Stomach (tissue), 9 donors: ENCODE data around the gene KCNMB4. TPM values are rescaled to one million over a fixed set of nuclear protein-coding genes. Genes with fewer than 3 reads are reported as not detected.
"Not testable (repeated sequence)": the region's sequence is repeated elsewhere in the genome, so short reads cannot be mapped to it uniquely, and the experiment has no call there.

Experiments used
- DNase-seq, 2 donors: peaks; one replicate each; pipeline versions ENCODE4 v3.0.0 to v3.0.0-alpha.2; 2013 to 2019
- H3K27ac ChIP-seq, 5 donors: fragments of 200-600 bp in 4 of 5; sonication (generic) in 4 of 5; one replicate each; pipeline ENCODE4 v1.5.1; 2013 to 2019; ENCODE audit warnings: mild to moderate bottlenecking in 1 of 5, moderate library complexity in 1 of 5
- H3K27me3 ChIP-seq, 3 donors: fragments of 200-600 bp; sonication (generic); one replicate each; pipeline ENCODE4 v1.5.1; 2017 to 2019; ENCODE audit warnings: mixed run types in 1 of 3
- H3K36me3 ChIP-seq, 4 donors: fragments of 200-600 bp; sonication (generic); 1 replicate in 3 of 4; 2 replicates in 1 of 4; pipeline ENCODE4 v1.5.1; 2016 to 2019
- H3K4me1 ChIP-seq, 4 donors: fragments of 200-600 bp; sonication (generic); one replicate each; pipeline ENCODE4 v1.5.1; 2016 to 2019
- H3K4me3 ChIP-seq, 4 donors: fragments of 200-600 bp; sonication (generic) in 3 of 4; one replicate each; pipeline ENCODE4 v1.5.1; 2016 to 2019; ENCODE audit warnings: mild to moderate bottlenecking in 1 of 4
- H3K9me3 ChIP-seq, 4 donors: fragments of 200-600 bp; sonication (generic); one replicate each; pipeline ENCODE4 v1.5.1; 2016 to 2019
- CTCF ChIP-seq, 7 experiments: fragments of 450-650 bp in 4 of 7; fragments of 200-600 bp in 3 of 7; sonication (generic) in 3 of 7; IDR thresholded peaks; one replicate each; pipeline ENCODE4 v1.5.1; 2016 to 2019; ENCODE audit warnings: antibody characterized with exemption in 7 of 7, control low read depth in 2 of 7, mild to moderate bottlenecking in 1 of 7
- EP300 ChIP-seq: sonication (generic); formaldehyde crosslinking; IDR thresholded peaks from one replicate; pipeline ENCODE4 v1.6.1; 2017; ENCODE audit warnings: antibody characterized with exemption
- POLR2A ChIP-seq, 4 donors: fragments of 450-650 bp; IDR thresholded peaks; one replicate each; pipeline ENCODE4 v1.6.1; 2016; ENCODE audit warnings: antibody characterized with exemption in 4 of 4, control low read depth in 2 of 4, mild to moderate bottlenecking in 1 of 4, moderate library complexity in 1 of 4
- POLR2AphosphoS5 ChIP-seq, 3 donors: sonication (generic); formaldehyde crosslinking; IDR thresholded peaks; one replicate each; pipeline ENCODE4 v1.6.1; 2016; ENCODE audit warnings: antibody characterized with exemption in 3 of 3
- WGBS, 5 donors: extraction: QIAGEN DNeasy Blood & Tissue Kit in 3 of 5; methylation state at CpG; one replicate each; pipeline versions ENCODE4 v1.1.5 to v1.1.7; 2013 to 2018; 5-methylcytosine and 5-hydroxymethylcytosine counted together
- intact Hi-C: fragments of 100-400 bp; cut with DNase I; formaldehyde crosslinking; loops from one replicate; pipeline ENCODE4 v1.15.1; 2023; ENCODE audit warnings: low total_unique reads
- polyA plus RNA-seq, 3 donors: library from polyadenylated mRNA; stranded (reverse); fragments of 200-250 nt; gene quantifications; one replicate each; pipeline ENCODE4 v1.2.3, GENCODE V29; 2013
- total RNA-seq, 5 donors: library from RNA; depleted of rRNA; stranded (reverse); fragments of >200 nt; gene quantifications; one replicate each; pipeline versions ENCODE4 v1.1.0 to v1.2.3, GENCODE V29; 2014 to 2016
- donor health status: healthy with polysubstance abuse.
- donor health status: Bipolar disorder and iron deficiency.
- donor health status: healthy.

KCNMB4 gene
- total and polyA plus RNA-seq, 8 donors, result under 0.01 to 6.2 (median 2.0) TPM; not detected in 2

- no peaks in the 10 kb centered on the region for H3K4me1 ChIP-seq
- no peaks in the 10 kb centered on the region for H3K27me3 ChIP-seq
- intact Hi-C loops, result no loop called here
- WGBS, 5 donors, result 26 to 62% (median 50%) methylated on average over 1 of the region's 1 CpG
- peaks cover 0 to 10% (median 4%) of the 10 kb centered on the region in 4 donors for H3K9me3 ChIP-seq
- no peak overlapping the region for H3K27ac ChIP-seq
- no peak for DNase-seq
- TF ChIP-seq POLR2A (IDR thresholded peaks at IDR 0.05) (no peak), EP300 (no peak)
- H3K36me3 ChIP-seq, result no peaks in the 10 kb centered on the region
- H3K4me3 ChIP-seq, result no peak overlapping the region
Observed at GRCh38 chr12:70379846-70380245, 13.8 kb downstream of the KCNMB4 start.

- intact Hi-C loops, result no loop called here
- no peak for DNase-seq
- Histone ChIP-seq H3K9me3 (peaks cover 0 to 8% (median 3%) of the 10 kb centered on the region in 4 donors), H3K4me3 (no peak overlapping the region), H3K27me3 (no peaks in the 10 kb centered on the region), H3K4me1 (no peaks in the 10 kb centered on the region), H3K36me3 (no peaks in the 10 kb centered on the region), H3K27ac (no peak overlapping the region)
- no peak for TF ChIP-seq CTCF (IDR thresholded peaks at IDR 0.05)
- TF ChIP-seq POLR2A (IDR thresholded peaks at IDR 0.05), result no peak
- no peak for TF ChIP-seq POLR2AphosphoS5 (IDR thresholded peaks at IDR 0.05)
- no peak for TF ChIP-seq EP300
- WGBS, 5 donors, result 86 to 94% (median 91%) methylated on average over 4 of the region's 4 CpGs
Observed at GRCh38 chr12:70383484-70383883, 17.4 kb downstream of the KCNMB4 start.

GRCh38 chr12:70383886-70384285 lies 17.8 kb downstream of the KCNMB4 start:
- WGBS, 5 donors, result 69 to 83% (median 78%) methylated on average over 3 of the region's 3 CpGs
- DNase-seq, result no peak
- Histone ChIP-seq H3K27me3 (no peaks in the 10 kb centered on the region), H3K36me3 (no peaks in the 10 kb centered on the region), H3K27ac (no peak overlapping the region), H3K4me1 (no peaks in the 10 kb centered on the region), H3K9me3 (peaks cover 0 to 4% (median 1%) of the 10 kb centered on the region in 4 donors), H3K4me3 (no peak overlapping the region)
- intact Hi-C loops, result no loop called here
- TF ChIP-seq EP300 (no peak), CTCF (IDR thresholded peaks at IDR 0.05) (no peak), POLR2A (IDR thresholded peaks at IDR 0.05) (no peak), POLR2AphosphoS5 (IDR thresholded peaks at IDR 0.05) (no peak)

GRCh38 chr12:70386771-70387170 lies 20.7 kb downstream of the KCNMB4 start:
- 70 to 79% (median 78%) methylated on average over 1 of the region's 1 CpG for WGBS, 5 donors
- H3K36me3 ChIP-seq, result no peaks in the 10 kb centered on the region
- no peak for DNase-seq
- no peaks in the 10 kb centered on the region for H3K27me3 ChIP-seq
- intact Hi-C loops, result no loop called here
- H3K4me1 ChIP-seq, result no peaks in the 10 kb centered on the region
- no peak overlapping the region for H3K27ac ChIP-seq
- no peak overlapping the region for H3K4me3 ChIP-seq
- no peak for TF ChIP-seq POLR2AphosphoS5 (IDR thresholded peaks at IDR 0.05)
- peaks cover 0 to 11% (median 0%) of the 10 kb centered on the region in 4 donors for H3K9me3 ChIP-seq

- H3K9me3 ChIP-seq, result peaks cover 0 to 11% (median 0%) of the 10 kb centered on the region in 4 donors
- H3K27me3 ChIP-seq, result no peaks in the 10 kb centered on the region
- no peaks in the 10 kb centered on the region for H3K4me1 ChIP-seq
- 78 to 89% (median 83%) methylated on average over 2 of the region's 2 CpGs for WGBS, 5 donors
- DNase-seq, result no peak
- no peak overlapping the region for H3K27ac ChIP-seq
- H3K36me3 ChIP-seq, result no peaks in the 10 kb centered on the region
- TF ChIP-seq POLR2A (IDR thresholded peaks at IDR 0.05) (no peak), CTCF (IDR thresholded peaks at IDR 0.05) (no peak), EP300 (no peak)
- intact Hi-C loops, result no loop called here
- no peak overlapping the region for H3K4me3 ChIP-seq
Observed at GRCh38 chr12:70389678-70390077, 23.6 kb downstream of the KCNMB4 start.

- H3K4me3 ChIP-seq, H3K36me3 ChIP-seq, DNase-seq, H3K27ac ChIP-seq, H3K4me1 ChIP-seq, intact Hi-C loops, H3K27me3 ChIP-seq: not testable (repeated sequence)
- peaks cover 0 to 11% (median 0%) of the 10 kb centered on the region in 4 donors for H3K9me3 ChIP-seq
- 39 to 54% (median 52%) methylated on average over 1 of the region's 1 CpG for WGBS, 5 donors
Observed at GRCh38 chr12:70392631-70393030, 26.5 kb downstream of the KCNMB4 start.
